NB4 (cell line): ENCODE results near the gene TTLL5.

Experiments used
- DNase-seq: peaks from one replicate; pipeline ENCODE4 v3.0.0; 2010; ENCODE audit warnings: low read depth
- H3K4me3 ChIP-seq: one replicate; pipeline ENCODE4 v1.5.1; 2011; ENCODE audit warnings: mild to moderate bottlenecking, low read depth, low read length, moderate library complexity
- MYC ChIP-seq: IDR thresholded peaks from 2 replicates; pipeline ENCODE4 v1.6.1; 2011; ENCODE audit warnings: low read depth, low read length
- POLR2A ChIP-seq: IDR thresholded peaks from 2 replicates; pipeline ENCODE4 v1.6.1; 2011; ENCODE audit warnings: mild to moderate bottlenecking; ENCODE audit not compliant: insufficient read length; ENCODE audit errors: extremely low read depth
- TF ChIP-seq, protein P1 (sequence below): IDR thresholded peaks from 2 replicates; pipeline ENCODE4 v1.6.1; 2011; ENCODE audit warnings: low read depth, low read length
- TF ChIP-seq, protein P2 (sequence below): IDR thresholded peaks from one replicate; pipeline ENCODE4 v1.5.1; 2012; ENCODE audit warnings: low read depth, low read length

TTLL5 gene

GRCh38 chr14:75631453-75631831 lies 29.6 kb upstream of the TTLL5 start:
- DNase-seq, result no peak
- TF ChIP-seq, protein P1, sequence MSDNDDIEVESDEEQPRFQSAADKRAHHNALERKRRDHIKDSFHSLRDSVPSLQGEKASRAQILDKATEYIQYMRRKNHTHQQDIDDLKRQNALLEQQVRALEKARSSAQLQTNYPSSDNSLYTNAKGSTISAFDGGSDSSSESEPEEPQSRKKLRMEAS, result no peak
- TF ChIP-seq POLR2A (no peak), MYC (no peak)
- TF ChIP-seq, protein P2, sequence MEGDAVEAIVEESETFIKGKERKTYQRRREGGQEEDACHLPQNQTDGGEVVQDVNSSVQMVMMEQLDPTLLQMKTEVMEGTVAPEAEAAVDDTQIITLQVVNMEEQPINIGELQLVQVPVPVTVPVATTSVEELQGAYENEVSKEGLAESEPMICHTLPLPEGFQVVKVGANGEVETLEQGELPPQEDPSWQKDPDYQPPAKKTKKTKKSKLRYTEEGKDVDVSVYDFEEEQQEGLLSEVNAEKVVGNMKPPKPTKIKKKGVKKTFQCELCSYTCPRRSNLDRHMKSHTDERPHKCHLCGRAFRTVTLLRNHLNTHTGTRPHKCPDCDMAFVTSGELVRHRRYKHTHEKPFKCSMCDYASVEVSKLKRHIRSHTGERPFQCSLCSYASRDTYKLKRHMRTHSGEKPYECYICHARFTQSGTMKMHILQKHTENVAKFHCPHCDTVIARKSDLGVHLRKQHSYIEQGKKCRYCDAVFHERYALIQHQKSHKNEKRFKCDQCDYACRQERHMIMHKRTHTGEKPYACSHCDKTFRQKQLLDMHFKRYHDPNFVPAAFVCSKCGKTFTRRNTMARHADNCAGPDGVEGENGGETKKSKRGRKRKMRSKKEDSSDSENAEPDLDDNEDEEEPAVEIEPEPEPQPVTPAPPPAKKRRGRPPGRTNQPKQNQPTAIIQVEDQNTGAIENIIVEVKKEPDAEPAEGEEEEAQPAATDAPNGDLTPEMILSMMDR, result no peak
- no peak overlapping the region for H3K4me3 ChIP-seq

- H3K4me3 ChIP-seq, result no peak overlapping the region
- no peak for DNase-seq
- TF ChIP-seq, protein P2, result no peak
- TF ChIP-seq MYC (no peak), POLR2A (no peak)
- TF ChIP-seq, protein P1, result no peak
Observed at GRCh38 chr14:75634848-75635247, 26.2 kb upstream of the TTLL5 start.

- H3K4me3 ChIP-seq, result no peak overlapping the region
- DNase-seq, result no peak
- TF ChIP-seq, protein P1, result no peak
- TF ChIP-seq MYC, result no peak
- no peak for TF ChIP-seq POLR2A
- TF ChIP-seq, protein P2, result no peak
Observed at GRCh38 chr14:75636100-75636692, 24.9 kb upstream of the TTLL5 start.

DNA sequence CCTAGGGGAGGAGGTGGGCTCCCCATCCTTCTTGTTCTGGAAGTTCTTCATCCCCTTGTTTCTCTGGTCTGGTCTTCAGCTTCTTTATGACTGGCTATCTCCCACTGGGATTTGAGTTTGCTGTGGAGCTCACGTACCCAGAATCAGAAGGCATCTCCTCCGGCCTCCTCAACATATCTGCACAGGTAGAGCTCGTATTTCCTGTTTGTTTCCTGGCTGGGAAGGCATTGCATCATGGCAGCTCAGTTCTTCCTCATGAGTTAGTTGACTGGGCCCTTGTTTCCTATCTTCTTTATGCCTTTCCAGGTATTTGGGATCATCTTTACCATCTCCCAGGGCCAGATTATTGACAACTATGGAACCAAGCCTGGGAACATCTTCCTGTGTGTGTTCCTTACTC lies 20.2 kb upstream of the TTLL5 start:
- TF ChIP-seq MYC, result no peak
- TF ChIP-seq, protein P1, result no peak
- TF ChIP-seq, protein P2, result no peak
- no peak for TF ChIP-seq POLR2A
- H3K4me3 ChIP-seq, result no peak overlapping the region
- DNase-seq, result no peak

- no peak overlapping the region for H3K4me3 ChIP-seq
- no peak for DNase-seq
- TF ChIP-seq POLR2A (no peak), MYC (no peak)
- TF ChIP-seq, protein P1, result no peak
- TF ChIP-seq, protein P2, result no peak
Observed at GRCh38 chr14:75643985-75644384, 17.1 kb upstream of the TTLL5 start.

DNA sequence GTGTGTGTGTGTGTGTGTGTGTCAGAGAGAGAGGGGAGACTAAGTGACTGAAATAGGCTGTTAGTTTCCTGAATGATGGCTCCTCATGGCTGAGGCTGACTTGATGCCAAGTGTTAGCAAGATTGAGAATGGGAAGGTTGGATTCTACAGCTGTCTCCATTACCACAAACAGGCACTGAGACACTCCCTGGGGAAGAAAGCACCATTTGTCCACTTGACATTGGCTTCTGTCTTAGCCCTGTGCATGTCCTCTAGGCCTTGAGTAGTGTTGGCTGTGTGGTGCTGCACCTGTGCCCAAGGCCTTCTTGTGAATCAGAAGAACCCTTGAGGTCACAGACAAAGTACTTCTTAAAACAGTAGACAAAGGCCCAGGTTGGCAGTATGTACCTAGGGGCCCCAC lies 16.0 kb upstream of the TTLL5 start:
- no peak for TF ChIP-seq POLR2A
- TF ChIP-seq MYC, result no peak
- TF ChIP-seq, protein P1, result no peak
- TF ChIP-seq, protein P2, result no peak
- DNase-seq, result no peak
- H3K4me3 ChIP-seq, result no peak overlapping the region
